Measurements from ENCODE around the gene CD160.

CD160 gene

GRCh38 chr1:145690587-145691558 lies 28.4 kb upstream of the CD160 start:
- H3K4me3 ChIP-seq (ENCODE audit: low read length) = no peak overlapping the region
- DNase-seq (ENCODE audit: low read depth) = peak; percentile 93
- 0 out of 2 replicates have a peak, but pooled peaks have one; percentile 11 for TF ChIP-seq CTCF (conservative IDR thresholded peaks at IDR 0.05; ENCODE audit: low read length)

GRCh38 chr1:145692785-145693443 lies 26.4 kb upstream of the CD160 start:
- H3K4me3 ChIP-seq (ENCODE audit: low read length) = no peak overlapping the region
- no peak for DNase-seq (ENCODE audit: low read depth)
- no peak for TF ChIP-seq CTCF (conservative IDR thresholded peaks at IDR 0.05; ENCODE audit: low read length)

GRCh38 chr1:145695821-145696629 lies 23.3 kb upstream of the CD160 start:
- TF ChIP-seq CTCF (conservative IDR thresholded peaks at IDR 0.05; ENCODE audit: low read length) = no peak
- H3K4me3 ChIP-seq (ENCODE audit: low read length) = no peak overlapping the region
- DNase-seq (ENCODE audit: low read depth) = no peak

- no peak for TF ChIP-seq CTCF (conservative IDR thresholded peaks at IDR 0.05; ENCODE audit: low read length)
- no peak overlapping the region for H3K4me3 ChIP-seq (ENCODE audit: low read length)
- DNase-seq (ENCODE audit: low read depth) = no peak
These were observed 22.7 kb upstream of the CD160 start for GRCh38 chr1:145696630-145696960.

GRCh38 chr1:145701306-145701862 lies 17.9 kb upstream of the CD160 start:
- DNase-seq (ENCODE audit: low read depth) = peak; percentile 51
- no peak overlapping the region for H3K4me3 ChIP-seq (ENCODE audit: low read length)
- no peak for TF ChIP-seq CTCF (conservative IDR thresholded peaks at IDR 0.05; ENCODE audit: low read length)

GRCh38 chr1:145702052-145702451 lies 17.2 kb upstream of the CD160 start:
- no peak for TF ChIP-seq CTCF (conservative IDR thresholded peaks at IDR 0.05; ENCODE audit: low read length)
- DNase-seq (ENCODE audit: low read depth) = no peak
- H3K4me3 ChIP-seq (ENCODE audit: low read length) = no peak overlapping the region

All from AG10803 (cell line).